ENCODE results near the gene SPRR3. TPM values are rescaled to one million over a fixed set of nuclear protein-coding genes. Genes with fewer than 3 reads are reported as not detected.

The SPRR3 gene
- total RNA-seq, 2 donors from 2014 or later, result not detected

DNA sequence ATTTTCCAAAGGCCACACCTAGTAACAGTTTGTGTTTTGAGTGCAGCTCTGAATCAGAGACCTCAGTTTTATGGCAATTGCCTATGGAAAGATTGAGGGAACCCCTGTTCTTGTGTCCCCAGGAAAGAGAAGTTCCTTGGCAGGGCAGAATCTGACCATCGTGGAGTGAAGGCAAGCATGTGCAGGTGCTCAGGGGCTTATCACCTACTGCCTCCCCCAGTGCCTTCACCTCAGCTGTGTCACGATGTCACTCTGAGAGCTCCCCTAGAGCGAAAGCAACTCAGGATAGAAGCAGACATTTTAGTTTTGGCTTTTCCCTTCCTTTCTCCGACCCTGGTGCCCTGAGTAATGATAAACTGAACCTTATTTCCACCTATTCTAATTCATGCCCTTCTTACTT, 19.5 kb upstream of the SPRR3 start:
- Histone ChIP-seq H3K9me3 (no peaks in the 10 kb centered on the region), H3K27ac (no peak overlapping the region), H3K4me3 (no peak overlapping the region), H3K4me1 (replicated peaks) (no peaks in the 10 kb centered on the region), H3K36me3 (no peaks in the 10 kb centered on the region), H3K27me3 (replicated peaks; ENCODE audit: insufficient read depth) (no peaks in the 10 kb centered on the region)
- no peak for DNase-seq (ENCODE audit: low spot score)
- WGBS, result 91% methylated on average over 4 of the region's 4 CpGs
- TF ChIP-seq, protein P1, sequence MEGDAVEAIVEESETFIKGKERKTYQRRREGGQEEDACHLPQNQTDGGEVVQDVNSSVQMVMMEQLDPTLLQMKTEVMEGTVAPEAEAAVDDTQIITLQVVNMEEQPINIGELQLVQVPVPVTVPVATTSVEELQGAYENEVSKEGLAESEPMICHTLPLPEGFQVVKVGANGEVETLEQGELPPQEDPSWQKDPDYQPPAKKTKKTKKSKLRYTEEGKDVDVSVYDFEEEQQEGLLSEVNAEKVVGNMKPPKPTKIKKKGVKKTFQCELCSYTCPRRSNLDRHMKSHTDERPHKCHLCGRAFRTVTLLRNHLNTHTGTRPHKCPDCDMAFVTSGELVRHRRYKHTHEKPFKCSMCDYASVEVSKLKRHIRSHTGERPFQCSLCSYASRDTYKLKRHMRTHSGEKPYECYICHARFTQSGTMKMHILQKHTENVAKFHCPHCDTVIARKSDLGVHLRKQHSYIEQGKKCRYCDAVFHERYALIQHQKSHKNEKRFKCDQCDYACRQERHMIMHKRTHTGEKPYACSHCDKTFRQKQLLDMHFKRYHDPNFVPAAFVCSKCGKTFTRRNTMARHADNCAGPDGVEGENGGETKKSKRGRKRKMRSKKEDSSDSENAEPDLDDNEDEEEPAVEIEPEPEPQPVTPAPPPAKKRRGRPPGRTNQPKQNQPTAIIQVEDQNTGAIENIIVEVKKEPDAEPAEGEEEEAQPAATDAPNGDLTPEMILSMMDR (IDR thresholded peaks at IDR 0.05), result no peak
- intact Hi-C loops (cut with DNase I), result no loop called here

DNA sequence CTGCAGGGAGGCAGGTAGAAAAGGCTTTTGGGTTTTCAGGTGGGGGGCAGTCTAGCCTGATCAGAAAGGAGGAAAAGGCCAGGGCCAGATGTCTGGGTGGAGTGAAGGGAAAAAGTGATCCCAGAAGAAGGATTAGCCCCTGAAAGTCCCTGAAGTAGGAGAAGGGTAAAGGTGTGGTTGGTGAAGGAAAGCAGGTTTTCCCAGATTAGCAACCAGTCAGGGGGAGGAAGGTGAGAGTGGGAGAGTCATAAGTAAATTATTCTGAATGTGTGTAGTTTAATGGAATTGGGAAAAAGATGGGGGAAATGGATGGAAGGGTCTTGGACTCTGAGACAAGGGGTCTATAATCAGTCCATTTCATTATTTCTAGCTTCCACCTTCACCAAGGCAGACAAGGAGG, 18.3 kb upstream of the SPRR3 start:
- Histone ChIP-seq H3K4me1 (replicated peaks) (no peaks in the 10 kb centered on the region), H3K36me3 (no peaks in the 10 kb centered on the region), H3K27me3 (replicated peaks; ENCODE audit: insufficient read depth) (no peaks in the 10 kb centered on the region), H3K27ac (no peak overlapping the region), H3K4me3 (no peak overlapping the region), H3K9me3 (no peaks in the 10 kb centered on the region)
- TF ChIP-seq POLR2A (IDR thresholded peaks at IDR 0.05), result no peak
- TF ChIP-seq, protein P1 (IDR thresholded peaks at IDR 0.05), result no peak
- no peak for DNase-seq (ENCODE audit: low spot score)
- intact Hi-C loops (cut with DNase I), result no loop called here

DNA sequence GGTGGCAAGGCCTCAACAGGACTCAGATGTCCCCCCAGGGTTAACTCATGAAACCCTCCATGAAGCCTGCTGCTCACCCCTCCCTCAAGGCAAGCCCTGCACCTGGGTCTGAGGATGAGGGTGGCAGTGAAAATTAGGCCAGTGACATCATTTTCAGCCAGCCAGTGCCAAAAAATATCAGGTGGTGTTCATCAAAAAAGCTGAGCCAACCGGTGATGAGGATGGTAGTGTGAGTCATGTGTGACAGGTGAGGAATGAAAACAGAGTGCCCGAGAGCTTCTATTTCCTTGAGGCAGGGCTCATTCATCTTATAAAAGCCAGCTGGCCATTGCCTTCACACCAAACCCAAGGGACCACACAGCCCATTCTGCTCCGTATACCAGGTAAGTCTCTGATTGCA, 17.8 kb upstream of the SPRR3 start, which contains the start of gene SPRR1A:
Gene SPRR1A, plus strand, starts transcription at position 339 of the 400 bp plus-strand sequence. CDS start 1,150 bp downstream, outside the sequence.
- intact Hi-C loops (cut with DNase I), result no loop called here
- Histone ChIP-seq H3K27me3 (replicated peaks; ENCODE audit: insufficient read depth) (no peaks in the 10 kb centered on the region), H3K9me3 (no peaks in the 10 kb centered on the region), H3K4me1 (replicated peaks) (no peaks in the 10 kb centered on the region), H3K27ac (no peak within 1 kb of the TSS), H3K36me3 (no peaks in the 10 kb centered on the region), H3K4me3 (no peak within 1 kb of the TSS)
- TF ChIP-seq, protein P1 (IDR thresholded peaks at IDR 0.05), result no peak
- TF ChIP-seq POLR2AphosphoS5 (IDR thresholded peaks at IDR 0.05) (no peak), POLR2A (IDR thresholded peaks at IDR 0.05) (no peak)
- WGBS, result 62% methylated on average over 3 of the region's 3 CpGs
- no peak for DNase-seq (ENCODE audit: low spot score)

DNA sequence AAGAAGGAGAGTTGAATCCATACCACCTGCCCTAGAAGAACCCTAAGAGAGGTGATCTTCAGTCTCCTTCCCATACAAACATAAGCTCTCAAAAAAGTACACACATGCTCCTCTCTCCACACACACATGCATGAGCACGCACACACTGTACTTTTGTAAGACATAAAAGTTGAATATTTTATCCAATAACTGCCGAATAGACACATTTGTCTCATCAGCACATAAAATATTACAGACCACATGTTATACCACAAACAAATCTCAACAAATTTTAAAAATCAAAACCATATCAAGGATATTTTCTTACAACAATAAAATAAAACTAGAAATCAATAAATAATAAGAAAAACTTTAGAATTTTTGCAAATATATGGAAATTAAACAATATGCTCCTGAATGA, 15.0 kb upstream of the SPRR3 start:
- no peaks in the 10 kb centered on the region for H3K4me1 ChIP-seq (replicated peaks)
- WGBS, result 92% methylated on average over 2 of the region's 2 CpGs
- intact Hi-C loops (cut with DNase I), result no loop called here
- TF ChIP-seq POLR2A (IDR thresholded peaks at IDR 0.05), result no peak
- TF ChIP-seq, protein P1 (IDR thresholded peaks at IDR 0.05), result no peak
- no peak for TF ChIP-seq POLR2AphosphoS5 (IDR thresholded peaks at IDR 0.05)
- no peaks in the 10 kb centered on the region for H3K27me3 ChIP-seq (replicated peaks; ENCODE audit: insufficient read depth)
- no peak overlapping the region for H3K27ac ChIP-seq
- H3K36me3 ChIP-seq, result no peaks in the 10 kb centered on the region
- no peak overlapping the region for H3K4me3 ChIP-seq
- no peak for DNase-seq (ENCODE audit: low spot score)
- no peaks in the 10 kb centered on the region for H3K9me3 ChIP-seq

DNA sequence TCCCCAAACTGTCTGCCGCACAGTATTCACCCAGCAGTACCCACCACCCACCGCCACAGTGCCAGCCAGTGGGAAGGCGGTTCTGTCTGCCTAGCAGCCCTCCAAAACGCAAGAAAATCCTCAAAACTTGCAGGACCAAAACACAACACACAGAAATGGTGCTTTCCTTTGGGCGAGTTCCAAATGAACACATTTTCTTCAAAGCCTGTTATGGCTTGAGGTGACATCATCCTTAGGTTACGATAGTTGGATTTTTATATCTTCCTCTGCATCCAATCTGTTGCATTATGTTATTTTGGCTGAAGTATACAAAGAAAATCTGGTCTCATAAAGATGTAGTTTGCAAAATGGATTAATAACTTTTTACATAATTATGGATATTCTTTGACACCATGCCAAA, 8.4 kb upstream of the SPRR3 start:
- Histone ChIP-seq H3K27ac (no peak overlapping the region), H3K36me3 (no peaks in the 10 kb centered on the region), H3K4me3 (no peak overlapping the region), H3K9me3 (no peaks in the 10 kb centered on the region), H3K27me3 (replicated peaks; ENCODE audit: insufficient read depth) (no peaks in the 10 kb centered on the region), H3K4me1 (replicated peaks) (no peaks in the 10 kb centered on the region)
- no peak for DNase-seq (ENCODE audit: low spot score)
- TF ChIP-seq POLR2A (IDR thresholded peaks at IDR 0.05) (no peak), POLR2AphosphoS5 (IDR thresholded peaks at IDR 0.05) (no peak)
- TF ChIP-seq, protein P1 (IDR thresholded peaks at IDR 0.05), result no peak
- WGBS, result 71% methylated on average over 6 of the region's 6 CpGs
- intact Hi-C loops (cut with DNase I), result no loop called here

All from prostate gland (tissue), 2 donors.